Right atrium auricular region (tissue), 2 donors: Measurements from ENCODE around the gene MGAT5B. TPM values are rescaled to one million over a fixed set of nuclear protein-coding genes. Genes with fewer than 3 reads are reported as not detected.

Experiments
- DNase-seq: peaks from one replicate; pipeline ENCODE4 v3.0.0-alpha.2; 2019; ENCODE audit warnings: low spot score
- H3K27ac ChIP-seq, 2 donors: fragments of 200-600 bp; sonication (generic); 1 replicate in 1 of 2; 2 replicates in 1 of 2; pipeline ENCODE4 v1.5.1; 2016 to 2019
- H3K27me3 ChIP-seq, 2 donors: fragments of 200-600 bp; sonication (generic); one replicate each; pipeline versions ENCODE4 v1.5.1 to v1.6.0; 2017 to 2019
- H3K36me3 ChIP-seq: fragments of 200-600 bp; sonication (generic); one replicate; pipeline ENCODE4 v1.5.1; 2016
- H3K4me1 ChIP-seq, 2 donors: fragments of 200-600 bp; sonication (generic); one replicate each; pipeline versions ENCODE4 v1.5.1 to v1.6.0; 2017 to 2019
- H3K4me3 ChIP-seq, 2 donors: fragments of 200-600 bp; sonication (generic); 1 replicate in 1 of 2; 2 replicates in 1 of 2; pipeline ENCODE4 v1.5.1; 2017 to 2019; ENCODE audit warnings: mild to moderate bottlenecking in 1 of 2, moderate library complexity in 1 of 2
- H3K9me3 ChIP-seq, 2 donors: fragments of 200-600 bp; sonication (generic); one replicate each; pipeline ENCODE4 v1.5.1; 2019
- total RNA-seq, 2 donors: library from RNA; depleted of rRNA; stranded (reverse); fragments of >200 nt; gene quantifications; one replicate each; pipeline ENCODE4 v1.1.0, GENCODE V29; 2016
- TF ChIP-seq, protein P1 (sequence below), 2 donors: fragments of 200-600 bp; sonication (generic); IDR thresholded peaks; one replicate each; pipeline ENCODE4 v1.5.1; 2019; ENCODE audit warnings: antibody characterized with exemption in 2 of 2

The MGAT5B gene
- total RNA-seq, 2 donors from 2014 or later: not detected

DNA sequence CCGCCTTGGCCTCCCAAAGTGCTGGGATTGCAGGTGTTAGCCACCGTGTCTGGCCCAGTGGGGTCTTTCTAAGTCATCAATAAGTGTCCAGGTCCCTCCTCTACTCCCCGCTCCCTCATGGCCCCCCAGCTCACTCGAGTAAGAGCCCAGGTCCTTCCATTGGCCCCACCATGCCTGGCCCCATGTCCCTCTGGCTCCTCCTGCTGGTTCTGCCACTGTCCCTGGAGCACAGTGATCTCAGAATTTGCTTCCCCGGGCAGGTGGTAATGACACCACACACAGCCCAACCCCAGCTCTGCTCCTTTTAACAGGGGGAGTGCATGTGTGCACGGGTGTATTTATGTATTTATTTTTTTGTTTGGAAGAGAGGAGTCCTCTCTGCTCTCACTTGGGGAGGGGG lies 19.6 kb downstream of the MGAT5B start:
- H3K4me1 ChIP-seq: no peaks in the 10 kb centered on the region
- TF ChIP-seq, protein P1, sequence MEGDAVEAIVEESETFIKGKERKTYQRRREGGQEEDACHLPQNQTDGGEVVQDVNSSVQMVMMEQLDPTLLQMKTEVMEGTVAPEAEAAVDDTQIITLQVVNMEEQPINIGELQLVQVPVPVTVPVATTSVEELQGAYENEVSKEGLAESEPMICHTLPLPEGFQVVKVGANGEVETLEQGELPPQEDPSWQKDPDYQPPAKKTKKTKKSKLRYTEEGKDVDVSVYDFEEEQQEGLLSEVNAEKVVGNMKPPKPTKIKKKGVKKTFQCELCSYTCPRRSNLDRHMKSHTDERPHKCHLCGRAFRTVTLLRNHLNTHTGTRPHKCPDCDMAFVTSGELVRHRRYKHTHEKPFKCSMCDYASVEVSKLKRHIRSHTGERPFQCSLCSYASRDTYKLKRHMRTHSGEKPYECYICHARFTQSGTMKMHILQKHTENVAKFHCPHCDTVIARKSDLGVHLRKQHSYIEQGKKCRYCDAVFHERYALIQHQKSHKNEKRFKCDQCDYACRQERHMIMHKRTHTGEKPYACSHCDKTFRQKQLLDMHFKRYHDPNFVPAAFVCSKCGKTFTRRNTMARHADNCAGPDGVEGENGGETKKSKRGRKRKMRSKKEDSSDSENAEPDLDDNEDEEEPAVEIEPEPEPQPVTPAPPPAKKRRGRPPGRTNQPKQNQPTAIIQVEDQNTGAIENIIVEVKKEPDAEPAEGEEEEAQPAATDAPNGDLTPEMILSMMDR (IDR thresholded peaks at IDR 0.05): no peak
- no peaks in the 10 kb centered on the region for H3K27me3 ChIP-seq
- DNase-seq: no peak
- no peak overlapping the region for H3K27ac ChIP-seq
- H3K4me3 ChIP-seq: no peak overlapping the region
- no peaks in the 10 kb centered on the region for H3K9me3 ChIP-seq
- no peaks in the 10 kb centered on the region for H3K36me3 ChIP-seq

DNA sequence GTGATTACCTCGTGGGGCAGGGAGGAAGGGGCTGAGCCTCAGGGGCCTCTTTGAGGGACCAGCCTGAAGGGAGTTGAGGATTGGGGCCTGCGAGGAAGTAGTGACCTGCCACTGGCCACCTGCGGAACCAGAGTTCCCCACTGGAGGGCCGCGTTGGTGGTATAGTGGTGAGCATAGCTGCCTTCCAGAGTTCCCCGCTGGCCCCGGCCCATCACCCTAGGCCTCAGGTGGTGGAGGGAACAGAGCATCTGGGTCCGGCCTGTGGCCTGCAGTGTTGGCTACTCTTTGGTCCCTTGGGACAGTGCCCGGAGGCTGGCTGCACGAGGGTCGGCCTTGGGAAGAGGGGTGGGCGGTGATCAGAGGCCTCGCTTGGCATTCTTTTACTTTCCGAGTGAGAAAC lies 20.5 kb downstream of the MGAT5B start:
- no peak overlapping the region for H3K27ac ChIP-seq
- H3K4me3 ChIP-seq: no peak overlapping the region
- H3K9me3 ChIP-seq: no peaks in the 10 kb centered on the region
- TF ChIP-seq, protein P1 (IDR thresholded peaks at IDR 0.05): no peak
- no peaks in the 10 kb centered on the region for H3K36me3 ChIP-seq
- no peaks in the 10 kb centered on the region for H3K4me1 ChIP-seq
- DNase-seq: no peak
- no peaks in the 10 kb centered on the region for H3K27me3 ChIP-seq

DNA sequence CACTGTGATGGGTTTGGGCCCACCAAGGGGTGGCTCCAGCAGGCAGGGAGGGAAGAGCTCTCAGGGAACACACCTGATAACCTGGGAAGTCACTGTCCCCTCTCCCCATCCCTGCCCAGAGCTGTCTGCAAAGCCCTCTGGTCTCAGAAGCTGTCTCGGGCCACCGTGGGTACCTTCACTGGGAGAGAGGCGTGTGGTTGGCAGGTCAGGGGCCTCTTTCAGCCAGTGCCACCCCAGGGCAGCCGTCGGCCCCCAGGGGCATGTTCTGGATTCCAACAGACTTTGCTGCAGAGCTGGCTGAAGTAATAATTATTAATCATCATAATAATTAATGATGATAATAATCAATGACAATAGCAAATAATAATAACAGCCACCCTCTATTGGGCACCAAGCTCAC lies 21.1 kb downstream of the MGAT5B start:
- Histone ChIP-seq H3K27ac (no peak overlapping the region), H3K36me3 (no peaks in the 10 kb centered on the region), H3K27me3 (no peaks in the 10 kb centered on the region), H3K4me1 (no peaks in the 10 kb centered on the region), H3K9me3 (no peaks in the 10 kb centered on the region), H3K4me3 (no peak overlapping the region)
- TF ChIP-seq, protein P1 (IDR thresholded peaks at IDR 0.05): no peak
- no peak for DNase-seq

DNA sequence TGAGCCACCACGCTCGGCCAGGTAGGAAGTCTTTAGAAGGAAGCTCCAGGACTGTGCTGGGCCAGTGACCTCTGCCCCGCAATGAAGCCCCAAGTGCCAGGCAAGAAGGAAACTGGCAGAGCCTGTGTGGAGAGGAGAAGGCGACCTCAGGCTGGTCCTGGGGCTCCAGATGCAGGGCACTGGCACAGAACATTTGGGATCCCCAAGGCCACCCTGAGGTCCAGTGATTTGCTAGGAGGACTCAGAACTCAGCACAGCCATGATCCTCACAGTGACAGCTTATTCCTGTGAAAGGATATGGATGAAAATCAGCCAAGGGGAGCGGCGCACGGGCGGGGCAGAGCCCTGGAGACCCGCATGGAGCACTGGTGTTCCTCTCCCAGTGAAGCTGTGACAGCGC lies 24.1 kb downstream of the MGAT5B start:
- H3K9me3 ChIP-seq: no peaks in the 10 kb centered on the region
- no peak overlapping the region for H3K27ac ChIP-seq
- H3K36me3 ChIP-seq: no peaks in the 10 kb centered on the region
- TF ChIP-seq, protein P1 (IDR thresholded peaks at IDR 0.05): no peak
- H3K27me3 ChIP-seq: no peaks in the 10 kb centered on the region
- DNase-seq: no peak
- H3K4me3 ChIP-seq: no peak overlapping the region
- H3K4me1 ChIP-seq: no peaks in the 10 kb centered on the region

DNA sequence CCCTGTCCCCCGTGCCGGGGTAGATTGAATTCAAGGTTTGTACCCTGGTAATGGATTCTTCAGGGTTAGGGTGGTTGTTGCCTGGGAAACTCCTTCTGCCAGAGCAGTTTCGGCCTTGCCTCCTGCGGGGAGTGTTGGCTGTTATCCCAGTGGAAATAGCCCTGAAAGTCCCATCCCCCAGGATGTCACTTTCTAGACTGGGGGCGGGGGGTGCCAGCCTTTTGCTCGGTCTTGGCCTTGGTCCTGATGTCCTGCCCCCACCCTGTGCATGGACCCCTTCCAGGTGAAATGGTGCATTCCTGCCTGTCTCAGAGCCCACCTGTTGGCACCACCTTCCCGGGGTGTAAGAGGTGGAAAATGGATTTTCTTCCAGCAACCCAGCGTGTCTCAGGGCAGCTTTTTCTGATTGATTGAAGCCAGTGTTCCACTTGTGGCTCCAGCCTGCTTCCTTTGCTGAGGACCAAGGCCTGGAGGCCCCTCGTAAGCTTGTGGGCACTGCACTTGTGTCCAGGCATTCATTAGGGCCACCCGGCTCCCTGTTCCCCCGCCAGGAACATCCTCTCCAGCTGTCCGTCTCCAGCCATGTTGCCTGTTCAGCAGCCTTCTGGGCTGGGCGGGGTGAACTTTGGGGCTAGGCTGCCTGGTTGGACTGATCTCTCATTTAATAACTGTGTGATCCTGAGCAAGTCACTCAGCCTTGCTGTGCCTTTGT lies 25.6 kb downstream of the MGAT5B start:
- no peaks in the 10 kb centered on the region for H3K4me1 ChIP-seq
- H3K27ac ChIP-seq: no peak overlapping the region
- H3K27me3 ChIP-seq: no peaks in the 10 kb centered on the region
- no peaks in the 10 kb centered on the region for H3K9me3 ChIP-seq
- no peak overlapping the region for H3K4me3 ChIP-seq
- no peak for DNase-seq
- H3K36me3 ChIP-seq: no peaks in the 10 kb centered on the region
- TF ChIP-seq, protein P1 (IDR thresholded peaks at IDR 0.05): no peak

DNA sequence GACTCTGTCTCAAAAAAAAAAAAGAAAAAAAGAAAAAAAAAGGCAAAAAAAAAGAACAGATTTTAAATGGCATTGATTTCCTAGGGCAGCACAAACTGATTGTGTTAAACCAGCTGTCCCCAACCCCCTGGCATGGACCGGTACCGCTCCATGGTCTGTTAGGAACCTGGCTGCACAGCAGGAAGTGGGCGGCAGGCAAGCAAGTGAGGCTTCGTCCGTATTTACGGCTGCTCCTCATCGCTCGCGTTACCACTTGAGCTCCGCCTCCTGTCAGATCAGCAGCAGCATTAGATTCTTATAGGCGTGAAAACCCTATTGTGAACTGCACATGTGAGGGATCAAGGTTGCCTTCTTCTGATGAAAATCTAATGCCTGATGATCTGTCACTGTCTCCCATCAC lies 26.6 kb downstream of the MGAT5B start:
- TF ChIP-seq, protein P1 (IDR thresholded peaks at IDR 0.05): no peak
- Histone ChIP-seq H3K4me1 (no peaks in the 10 kb centered on the region), H3K9me3 (no peaks in the 10 kb centered on the region), H3K4me3 (no peak overlapping the region), H3K27me3 (no peaks in the 10 kb centered on the region), H3K27ac (no peak overlapping the region), H3K36me3 (no peaks in the 10 kb centered on the region)
- no peak for DNase-seq
